Colonic mucosa (tissue), 4 donors: ENCODE results near the gene ESPNL. TPM values are rescaled to one million over a fixed set of nuclear protein-coding genes. Genes with fewer than 3 reads are reported as not detected.

Experiments used
- DNase-seq: peaks from one replicate; pipeline ENCODE4 v3.0.0-alpha.2; 2020
- H3K27ac ChIP-seq: fragments of 200-600 bp; one replicate; pipeline ENCODE4 v1.8.0; 2021
- H3K27me3 ChIP-seq: fragments of 200-600 bp; one replicate; pipeline ENCODE4 v1.8.0; 2021
- H3K36me3 ChIP-seq: fragments of 200-600 bp; one replicate; pipeline ENCODE4 v1.8.0; 2021
- H3K4me1 ChIP-seq: fragments of 200-600 bp; one replicate; pipeline ENCODE4 v1.8.0; 2021; ENCODE audit warnings: mild to moderate bottlenecking
- H3K4me3 ChIP-seq: fragments of 200-600 bp; one replicate; pipeline ENCODE4 v1.8.0; 2021
- H3K9ac ChIP-seq, 2 donors: one replicate each; pipeline ENCODE4 v1.7.0; 2013; ENCODE audit warnings: control low read depth in 2 of 2, low read depth in 2 of 2, low read length in 2 of 2
- H3K9me3 ChIP-seq: fragments of 200-600 bp; one replicate; pipeline ENCODE4 v1.8.0; 2021
- intact Hi-C: fragments of 100-400 bp; cut with DNase I; formaldehyde crosslinking; loops from one replicate; pipeline ENCODE4 v1.14.1; 2022
- total RNA-seq, 2 donors: library from RNA; stranded (reverse); fragmentation: NEBNext Ultra II Directional in 1 of 2; extraction: Animal tissue kit (Norgen Biotek cat#: 25700) in 1 of 2; gene quantifications; one replicate each; pipeline ENCODE4 v1.2.1, GENCODE V29; 2021
- TF ChIP-seq, protein P1 (sequence below): fragments of 200-600 bp; IDR thresholded peaks from one replicate; pipeline ENCODE4 v1.8.0; 2022; ENCODE audit warnings: antibody characterized with exemption, mild to moderate bottlenecking
- donor health status: healthy.
- donor health status: DM: no; HTN: no; CAD: no.
- donor health status: DM: no; HTN: no; CAD: no.

The ESPNL gene
- total RNA-seq, 2 donors from 2014 or later, result 0.08 to 0.12 TPM

DNA sequence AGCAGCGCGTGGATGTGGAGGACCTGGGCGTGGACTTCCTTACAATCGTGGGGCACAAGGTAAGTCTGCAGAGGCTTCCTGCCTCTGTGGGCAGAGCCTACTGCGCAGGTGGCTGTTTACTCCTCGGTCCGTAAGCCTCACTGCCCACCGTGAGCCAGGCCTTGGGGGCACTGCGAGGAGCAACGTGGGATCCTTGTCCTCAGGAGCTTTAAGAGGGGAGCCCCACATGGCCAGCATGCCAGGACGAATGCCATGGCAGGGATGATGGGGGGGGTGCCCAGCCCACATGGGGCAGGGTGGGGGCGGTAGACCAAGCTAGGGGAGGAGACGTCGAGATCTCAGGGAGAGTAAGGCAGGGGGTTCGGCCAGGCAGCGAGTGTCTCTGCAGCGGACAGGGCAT lies 18.0 kb upstream of the ESPNL start:
- H3K4me3 ChIP-seq, result no peak overlapping the region
- TF ChIP-seq, protein P1, sequence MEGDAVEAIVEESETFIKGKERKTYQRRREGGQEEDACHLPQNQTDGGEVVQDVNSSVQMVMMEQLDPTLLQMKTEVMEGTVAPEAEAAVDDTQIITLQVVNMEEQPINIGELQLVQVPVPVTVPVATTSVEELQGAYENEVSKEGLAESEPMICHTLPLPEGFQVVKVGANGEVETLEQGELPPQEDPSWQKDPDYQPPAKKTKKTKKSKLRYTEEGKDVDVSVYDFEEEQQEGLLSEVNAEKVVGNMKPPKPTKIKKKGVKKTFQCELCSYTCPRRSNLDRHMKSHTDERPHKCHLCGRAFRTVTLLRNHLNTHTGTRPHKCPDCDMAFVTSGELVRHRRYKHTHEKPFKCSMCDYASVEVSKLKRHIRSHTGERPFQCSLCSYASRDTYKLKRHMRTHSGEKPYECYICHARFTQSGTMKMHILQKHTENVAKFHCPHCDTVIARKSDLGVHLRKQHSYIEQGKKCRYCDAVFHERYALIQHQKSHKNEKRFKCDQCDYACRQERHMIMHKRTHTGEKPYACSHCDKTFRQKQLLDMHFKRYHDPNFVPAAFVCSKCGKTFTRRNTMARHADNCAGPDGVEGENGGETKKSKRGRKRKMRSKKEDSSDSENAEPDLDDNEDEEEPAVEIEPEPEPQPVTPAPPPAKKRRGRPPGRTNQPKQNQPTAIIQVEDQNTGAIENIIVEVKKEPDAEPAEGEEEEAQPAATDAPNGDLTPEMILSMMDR, result no peak
- no peak overlapping the region for H3K9ac ChIP-seq
- intact Hi-C loops, result no loop called here
- no peaks in the 10 kb centered on the region for H3K4me1 ChIP-seq
- H3K27me3 ChIP-seq, result no peaks in the 10 kb centered on the region
- no peak overlapping the region for H3K27ac ChIP-seq
- H3K9me3 ChIP-seq, result no peaks in the 10 kb centered on the region
- H3K36me3 ChIP-seq, result no peaks in the 10 kb centered on the region
- no peak for DNase-seq

- Histone ChIP-seq H3K27ac (no peak overlapping the region), H3K4me1 (no peaks in the 10 kb centered on the region), H3K4me3 (no peak overlapping the region), H3K27me3 (no peaks in the 10 kb centered on the region), H3K36me3 (no peaks in the 10 kb centered on the region), H3K9ac (no peak overlapping the region), H3K9me3 (no peaks in the 10 kb centered on the region)
- intact Hi-C loops, result no loop called here
- no peak for DNase-seq
- TF ChIP-seq, protein P1, result no peak
These were observed 17.3 kb upstream of the ESPNL start for GRCh38 chr2:238082827-238083226.

- no peak overlapping the region for H3K9ac ChIP-seq
- H3K4me1 ChIP-seq, result no peaks in the 10 kb centered on the region
- no peak for DNase-seq
- intact Hi-C loops, result no loop called here
- no peak overlapping the region for H3K27ac ChIP-seq
- H3K36me3 ChIP-seq, result no peaks in the 10 kb centered on the region
- H3K9me3 ChIP-seq, result no peaks in the 10 kb centered on the region
- no peak overlapping the region for H3K4me3 ChIP-seq
- TF ChIP-seq, protein P1, result no peak
- H3K27me3 ChIP-seq, result no peaks in the 10 kb centered on the region
These were observed 16.2 kb upstream of the ESPNL start for GRCh38 chr2:238083919-238084318.

DNA sequence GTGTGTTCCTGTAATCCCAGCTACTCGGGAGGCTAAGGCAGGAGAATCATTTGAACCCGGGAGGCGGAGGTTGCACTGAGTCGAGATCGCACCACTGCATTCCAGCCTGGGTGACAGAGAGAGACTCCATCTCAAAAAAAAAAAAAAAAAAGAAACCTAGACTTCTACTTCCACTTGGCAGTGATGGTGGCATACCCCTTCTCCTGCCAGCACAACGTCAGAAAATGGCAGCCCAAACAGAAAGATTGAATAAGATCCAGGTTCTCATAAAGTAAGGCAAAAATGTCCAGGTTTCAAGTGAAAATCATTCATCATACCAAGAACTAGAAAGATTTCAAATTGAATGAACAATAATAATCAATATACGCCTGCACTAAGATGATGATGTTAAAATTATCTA lies 15.4 kb upstream of the ESPNL start:
- Histone ChIP-seq H3K36me3 (no peaks in the 10 kb centered on the region), H3K9ac (no peak overlapping the region), H3K4me1 (no peaks in the 10 kb centered on the region), H3K27ac (no peak overlapping the region), H3K27me3 (no peaks in the 10 kb centered on the region), H3K9me3 (no peaks in the 10 kb centered on the region), H3K4me3 (no peak overlapping the region)
- TF ChIP-seq, protein P1, result no peak
- DNase-seq, result no peak
- intact Hi-C loops, result no loop called here

- TF ChIP-seq, protein P1, result no peak
- no peak overlapping the region for H3K27ac ChIP-seq
- no peak overlapping the region for H3K9ac ChIP-seq
- H3K36me3 ChIP-seq, result no peaks in the 10 kb centered on the region
- H3K4me3 ChIP-seq, result no peak overlapping the region
- H3K9me3 ChIP-seq, result no peaks in the 10 kb centered on the region
- H3K27me3 ChIP-seq, result no peaks in the 10 kb centered on the region
- H3K4me1 ChIP-seq, result no peaks in the 10 kb centered on the region
- no peak for DNase-seq
- intact Hi-C loops, result no loop called here
These were observed 14.2 kb upstream of the ESPNL start for GRCh38 chr2:238085899-238086298.

- no peaks in the 10 kb centered on the region for H3K4me1 ChIP-seq
- no peak for DNase-seq
- TF ChIP-seq, protein P1, result no peak
- H3K27me3 ChIP-seq, result no peaks in the 10 kb centered on the region
- H3K4me3 ChIP-seq, result no peak overlapping the region
- intact Hi-C loops, result no loop called here
- H3K9me3 ChIP-seq, result no peaks in the 10 kb centered on the region
- no peaks in the 10 kb centered on the region for H3K36me3 ChIP-seq
- H3K9ac ChIP-seq, result no peak overlapping the region
- no peak overlapping the region for H3K27ac ChIP-seq
These were observed 12.9 kb upstream of the ESPNL start for GRCh38 chr2:238087211-238087610.
